Stimulated activated CD4-positive, alpha-beta T cell treated with anti-CD3 and anti-CD28 coated beads, Interleukin-15, amount 100 ng/mL, for 24 hours (primary cell): ENCODE results near the gene VSTM4.

Source experiments
- DNase-seq: peaks from one replicate; pipeline ENCODE4 v3.0.0-alpha.2; 2020

The VSTM4 gene

DNA sequence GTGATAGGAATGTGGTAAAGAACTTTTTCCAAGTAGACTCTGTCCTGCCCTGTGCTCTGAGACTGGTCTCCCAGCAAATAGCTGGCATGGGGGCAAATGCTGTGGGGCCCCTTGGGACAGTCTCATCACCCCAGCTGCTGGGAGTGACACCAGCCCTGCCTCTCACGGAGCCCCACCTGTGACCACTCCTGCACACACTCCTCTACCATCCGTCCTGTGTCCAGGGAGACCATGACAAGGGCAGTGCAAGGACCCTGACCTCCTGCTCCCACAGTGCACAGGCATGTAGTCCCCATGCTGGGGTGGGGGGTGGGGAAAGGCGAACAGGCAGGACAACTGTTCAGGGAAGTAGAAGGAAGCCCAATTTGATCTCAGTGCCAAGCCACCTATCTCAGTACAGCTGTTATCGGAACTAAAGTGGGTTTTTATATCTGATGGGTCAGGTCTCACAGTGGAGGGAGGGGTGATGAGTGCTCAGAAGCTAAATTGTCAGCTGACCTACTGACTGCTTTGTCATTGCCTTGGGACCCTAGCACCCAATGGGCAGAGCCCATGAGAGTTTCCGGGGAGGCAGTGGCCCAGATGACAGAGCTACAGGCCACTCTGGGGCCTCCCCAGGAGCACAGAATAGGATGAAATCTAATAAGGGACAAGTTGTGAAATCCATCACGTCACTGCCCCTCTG, 24.5 kb downstream of the VSTM4 start:
- no peak for DNase-seq

DNA sequence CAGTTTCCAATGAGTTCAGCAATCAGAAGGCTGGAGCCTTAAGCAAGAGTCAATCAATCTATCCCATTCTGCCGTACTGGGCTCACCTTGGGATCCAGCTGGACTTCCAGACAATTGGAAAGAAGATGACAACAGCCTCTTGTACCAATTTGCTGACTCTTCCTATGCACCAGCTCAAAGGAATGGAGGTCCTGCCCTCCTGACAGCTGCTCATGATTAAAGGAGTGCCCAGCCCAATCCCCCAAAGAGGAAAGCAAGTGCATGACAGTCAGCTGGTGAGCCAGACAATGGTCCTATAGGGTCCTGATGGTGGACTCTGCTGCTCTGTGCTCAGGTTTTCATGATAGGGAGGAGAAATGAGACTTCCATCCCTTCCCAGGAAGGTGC, 25.1 kb downstream of the VSTM4 start:
- DNase-seq = no peak

DNA sequence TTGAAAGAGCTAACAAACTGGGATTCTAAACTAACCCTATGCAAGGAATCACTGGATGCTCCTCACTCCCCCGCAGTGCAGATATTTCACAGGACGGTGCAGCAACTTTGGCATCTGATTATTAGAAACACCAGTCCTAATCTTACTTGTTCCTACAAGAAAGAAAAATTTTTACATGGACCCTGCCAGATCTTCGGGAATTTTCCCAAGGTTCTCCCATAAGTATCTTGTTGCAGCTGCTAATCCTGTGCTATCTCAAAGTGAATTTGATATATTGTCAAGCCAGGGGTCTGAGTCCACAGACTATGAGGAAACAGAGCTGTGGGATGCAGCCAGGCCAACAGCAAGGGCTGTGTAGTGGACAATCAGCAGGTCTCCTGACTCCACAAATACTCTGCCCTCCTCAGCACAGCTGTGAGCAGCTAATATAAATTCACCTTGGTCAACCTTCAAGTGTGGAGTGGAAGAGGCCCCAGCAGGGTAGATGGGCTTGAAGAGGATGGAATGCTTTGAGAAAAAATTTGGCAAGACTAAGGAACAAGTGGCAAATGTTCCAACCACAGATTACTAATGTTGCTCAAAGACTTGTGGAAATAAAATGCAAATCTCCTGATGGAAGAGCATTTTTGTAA, 25.6 kb downstream of the VSTM4 start:
- no peak for DNase-seq

DNA sequence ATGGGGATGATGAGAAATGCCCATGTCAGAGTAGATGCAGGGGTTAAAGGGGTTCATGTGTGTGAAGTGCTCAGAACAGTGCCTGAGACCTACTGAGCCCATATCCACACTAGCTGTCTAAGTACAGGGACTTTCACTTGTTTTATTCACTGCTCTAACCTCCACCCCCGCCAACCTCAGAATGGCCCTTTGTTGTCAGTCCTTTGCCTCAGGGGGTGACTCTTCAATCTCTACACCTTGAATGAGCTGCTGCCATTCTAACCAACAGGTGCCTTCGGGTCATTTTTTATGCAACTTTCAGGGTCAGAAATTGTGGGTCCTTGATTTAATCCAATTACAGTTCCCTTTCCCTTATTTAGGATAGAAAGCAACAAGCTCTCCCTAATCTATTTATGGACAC, 26.2 kb downstream of the VSTM4 start:
- DNase-seq = no peak

DNA sequence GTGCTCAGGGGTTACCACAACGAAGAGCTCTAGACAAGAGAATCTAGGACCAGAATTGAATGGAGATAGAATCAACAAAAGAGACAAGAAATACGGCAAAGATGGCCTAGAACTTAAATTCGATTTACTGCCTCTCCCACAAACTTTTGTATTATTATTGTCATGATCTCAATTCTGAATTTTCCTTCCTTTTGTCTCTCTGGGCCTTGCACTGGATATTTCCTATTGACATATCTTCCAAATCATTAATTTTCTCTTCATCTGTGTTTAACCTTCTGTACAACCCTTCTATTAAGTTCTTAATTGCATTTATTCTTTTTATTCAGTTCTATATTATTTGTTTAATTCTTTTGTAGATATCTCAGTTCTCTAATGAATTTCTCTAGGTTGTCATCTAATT, 28.4 kb downstream of the VSTM4 start:
- no peak for DNase-seq

DNA sequence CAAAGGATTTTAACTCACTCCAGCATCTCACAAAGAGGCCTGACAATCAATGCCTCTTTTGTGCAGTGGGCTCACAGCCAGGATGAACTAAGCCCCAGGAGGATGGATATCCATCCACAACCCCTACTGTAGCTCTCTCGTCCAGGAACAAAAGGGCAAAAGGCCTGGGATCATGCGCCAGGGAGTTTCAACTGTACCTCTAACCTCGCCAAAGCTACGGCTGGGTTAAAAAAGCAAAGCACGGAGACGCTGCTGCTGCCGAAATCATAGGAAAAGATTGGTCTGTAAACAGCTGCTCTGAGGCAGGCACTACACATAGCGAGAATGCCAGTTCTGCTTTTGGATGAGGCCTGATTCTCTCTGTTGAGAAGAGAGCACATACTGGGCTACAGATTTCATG, 32.1 kb downstream of the VSTM4 start:
- DNase-seq = no peak

DNA sequence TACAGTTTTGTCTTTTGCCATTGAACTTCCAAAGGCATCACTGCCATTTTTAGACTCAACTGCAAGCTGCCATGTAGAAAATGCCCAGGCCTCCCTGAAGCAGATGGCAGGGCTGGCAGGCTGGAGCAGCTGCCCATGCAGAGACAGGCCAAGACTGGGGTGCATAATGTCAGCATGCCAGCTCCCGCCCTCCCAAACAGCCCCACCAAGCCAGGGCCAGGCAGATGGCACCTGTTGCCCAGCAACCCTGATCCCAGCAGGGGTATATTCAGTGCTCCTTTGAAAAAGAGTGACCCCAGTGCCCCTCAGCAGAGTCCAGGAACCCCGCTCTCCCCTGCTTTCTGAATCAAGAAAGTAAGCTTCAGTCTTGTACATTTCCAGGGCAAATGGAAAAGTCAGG, 32.6 kb downstream of the VSTM4 start:
- no peak for DNase-seq

DNA sequence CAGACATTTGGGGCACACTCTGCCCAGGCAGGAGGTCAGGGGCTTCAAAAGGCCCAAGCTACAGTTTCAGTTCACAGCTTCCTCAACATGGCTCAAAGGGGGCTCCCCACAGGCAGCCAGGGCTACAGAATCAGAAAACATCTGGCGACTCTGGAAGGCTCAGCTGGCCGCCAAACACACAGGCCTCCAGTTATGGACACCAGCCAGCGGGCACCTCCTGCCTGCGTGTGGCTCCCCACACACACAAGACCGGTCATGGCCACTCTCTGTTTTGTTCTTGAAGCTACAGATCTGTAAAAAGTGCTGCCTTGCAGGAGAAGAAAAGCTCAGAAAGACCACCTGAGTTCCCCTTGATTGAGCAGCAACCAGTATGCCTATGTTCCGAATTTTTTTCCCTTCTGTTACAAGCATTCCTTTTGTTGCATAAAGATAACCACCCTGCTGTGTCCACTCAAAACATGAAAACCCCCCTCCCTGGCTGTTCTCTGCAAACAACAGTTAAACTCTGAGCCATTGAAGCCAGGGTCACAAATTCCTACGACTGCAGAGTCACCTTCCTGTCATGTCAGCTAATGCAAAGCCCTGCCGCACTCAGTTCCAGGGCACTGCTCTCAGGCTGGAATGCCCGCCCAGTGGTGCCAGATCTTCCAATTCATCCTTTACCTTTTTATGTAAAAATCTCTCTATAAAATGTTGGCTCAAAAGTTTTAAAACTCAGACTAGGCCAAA, 33.6 kb downstream of the VSTM4 start:
- DNase-seq = no peak

DNA sequence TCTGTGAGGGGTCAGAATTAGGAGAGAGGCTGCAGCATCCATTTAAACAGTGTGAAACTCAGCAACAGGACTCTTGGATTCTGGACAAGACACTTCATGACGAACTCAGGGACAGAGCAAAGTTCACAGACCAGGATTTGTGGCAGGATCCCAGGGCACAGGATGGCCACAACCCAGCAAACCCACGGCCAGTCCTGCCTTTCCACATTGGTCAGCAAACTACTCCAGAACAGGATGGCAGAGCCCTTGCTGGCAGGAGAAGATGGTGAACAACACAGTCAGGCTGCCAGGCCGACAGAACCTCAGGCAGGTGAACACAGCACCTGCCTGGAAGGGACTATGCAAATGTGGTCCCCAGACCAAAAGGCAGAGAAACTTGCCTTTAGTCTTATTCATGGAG, 34.4 kb downstream of the VSTM4 start:
- no peak for DNase-seq

DNA sequence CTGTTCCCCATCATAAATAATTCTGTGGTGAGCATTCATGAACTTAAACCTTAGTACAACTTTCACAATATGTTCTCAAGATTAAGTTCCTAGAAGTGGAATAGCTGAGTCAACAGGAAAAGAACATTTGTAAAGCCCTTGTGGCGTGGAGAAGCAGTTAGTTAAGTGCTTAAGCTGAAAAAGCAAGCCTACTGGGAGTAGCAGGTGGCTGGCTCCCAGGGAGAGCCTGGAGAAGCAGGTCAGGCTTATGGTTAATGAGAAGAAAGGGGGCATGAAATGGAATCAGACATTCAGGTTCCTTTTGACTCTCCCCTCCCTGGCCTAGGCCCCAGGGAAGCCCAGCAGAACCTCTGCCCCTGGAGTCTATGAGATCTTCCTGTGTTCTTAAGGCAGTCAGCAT, 35.3 kb downstream of the VSTM4 start:
- no peak for DNase-seq

DNA sequence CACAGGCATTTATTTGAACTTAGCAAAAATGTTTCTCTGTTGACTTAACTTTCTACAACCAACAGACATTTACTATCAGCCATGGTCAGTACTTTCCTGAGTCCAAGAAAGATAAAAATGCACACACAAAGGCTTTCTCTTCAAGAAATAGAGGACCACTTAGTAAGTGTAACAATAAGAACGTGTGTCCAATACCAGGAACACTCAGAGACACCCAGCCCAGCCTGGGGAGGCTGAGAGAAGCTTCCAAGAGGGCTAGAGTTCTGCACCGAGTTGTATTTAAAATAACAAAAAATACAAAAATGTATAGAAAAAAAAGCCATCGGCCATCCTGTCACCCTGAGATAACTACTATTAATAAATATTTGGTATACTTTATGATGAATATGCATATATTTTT, 35.8 kb downstream of the VSTM4 start:
- no peak for DNase-seq

DNA sequence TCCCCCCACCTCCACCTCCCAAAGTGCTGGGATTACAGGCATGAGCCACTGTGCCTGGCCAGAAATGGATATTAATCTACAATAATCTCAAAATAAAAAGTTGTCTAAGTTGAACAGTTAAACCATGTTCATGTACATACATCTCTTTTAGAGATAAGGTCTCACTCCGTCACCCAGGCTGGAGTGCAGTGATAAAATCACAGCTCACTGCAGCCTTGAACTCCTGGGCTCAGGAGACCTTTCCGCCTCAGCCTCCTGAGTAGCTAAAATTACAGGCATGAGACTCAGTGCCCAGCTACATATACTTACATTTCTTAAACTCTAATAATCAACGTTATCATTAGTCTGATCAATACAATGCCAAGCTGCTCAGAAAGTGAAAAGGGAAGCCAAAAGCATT, 36.2 kb downstream of the VSTM4 start:
- no peak for DNase-seq

DNA sequence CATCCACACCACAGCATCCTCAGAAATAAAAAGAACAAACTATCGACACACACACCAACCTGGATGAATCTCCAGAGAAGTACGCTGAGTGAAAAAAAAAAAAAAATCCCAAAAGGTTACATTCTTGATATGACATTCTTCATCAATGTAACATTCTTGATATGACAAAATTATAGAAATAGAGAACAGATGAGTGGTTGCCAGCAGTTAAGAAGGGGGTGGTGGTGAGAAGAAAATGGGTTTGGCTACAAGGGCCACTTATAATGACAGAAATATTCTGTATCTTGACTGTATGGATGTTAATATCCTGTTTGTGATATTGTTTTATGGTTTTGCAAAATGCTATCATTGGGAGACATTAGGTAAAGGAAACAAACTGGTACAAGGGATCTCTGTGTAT, 36.9 kb downstream of the VSTM4 start:
- DNase-seq = no peak

DNA sequence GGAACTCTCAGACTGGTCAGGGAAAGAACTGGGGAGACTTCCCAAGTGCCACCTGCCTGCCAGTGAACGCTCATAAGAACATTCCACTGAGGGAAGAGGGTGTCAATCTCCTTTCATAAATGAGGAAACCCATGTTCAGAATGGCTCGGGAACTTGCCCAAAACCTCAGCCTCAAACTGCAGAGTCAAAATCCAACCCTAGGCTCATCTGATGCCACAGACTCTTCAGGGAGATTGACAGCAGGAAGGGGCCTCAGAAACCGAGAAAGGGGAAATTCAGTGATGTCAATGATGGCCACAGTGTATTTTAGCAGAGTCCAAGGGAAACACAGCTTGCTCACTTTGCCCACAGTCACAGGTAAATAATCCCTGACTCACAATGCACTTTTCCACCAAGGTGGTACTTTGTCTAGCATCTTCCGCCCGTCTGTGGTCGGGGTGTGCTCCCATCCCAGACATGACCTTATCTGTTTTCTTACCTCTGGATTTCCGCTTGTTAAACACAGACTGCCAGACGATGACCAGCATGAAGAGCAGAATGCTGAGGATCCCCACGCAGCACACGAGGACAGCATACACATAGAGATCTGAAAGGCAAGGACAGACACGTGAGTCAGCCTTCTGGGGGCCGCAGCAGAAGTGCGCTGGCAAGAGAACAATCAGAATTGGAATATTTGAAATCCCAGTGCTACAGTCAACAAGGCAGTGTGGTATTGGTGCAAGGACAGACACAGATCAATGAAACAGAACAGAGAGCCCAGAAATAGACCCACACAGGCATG, 38.4 kb downstream of the VSTM4 start:
- peak; percentile 22 for DNase-seq

DNA sequence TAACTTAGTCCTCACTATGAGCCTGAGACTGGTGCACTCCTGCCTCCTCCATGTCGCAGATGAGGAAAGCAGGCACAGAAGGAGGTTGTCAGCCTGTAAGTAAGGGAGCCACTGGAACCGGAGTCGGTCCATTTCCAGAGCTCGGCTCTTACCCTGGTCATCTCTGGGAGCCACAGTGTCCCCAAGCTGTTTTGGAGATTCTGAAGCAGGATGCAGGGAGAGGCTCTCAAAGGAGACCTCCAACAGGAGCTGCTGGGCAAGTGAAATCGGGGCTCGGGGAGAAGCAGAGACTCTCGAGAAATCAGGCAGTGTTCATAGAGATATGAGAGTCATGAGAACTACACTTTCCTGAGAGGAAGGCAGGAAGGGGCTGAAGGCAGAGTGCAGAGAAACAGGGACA, 39.0 kb downstream of the VSTM4 start:
- DNase-seq = no peak

DNA sequence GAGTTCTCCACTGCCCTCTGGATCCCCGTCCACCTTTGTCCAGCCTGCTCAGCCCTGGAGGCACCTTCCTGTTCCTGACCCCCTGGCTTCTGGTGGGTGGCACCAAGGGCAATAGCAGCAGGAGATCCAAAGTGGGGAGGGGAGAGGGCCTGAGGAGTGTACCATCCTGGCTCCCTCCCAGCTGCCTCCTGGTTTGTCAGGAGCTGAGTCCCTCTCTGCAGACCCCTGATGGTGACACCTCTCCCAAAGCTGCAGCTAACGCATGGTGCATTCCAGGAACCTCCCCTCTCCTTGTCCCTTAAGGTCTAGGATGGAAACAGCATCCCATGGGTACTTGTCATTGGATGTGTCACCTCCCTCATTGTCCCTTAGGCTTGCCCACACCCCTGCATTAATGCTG, 39.6 kb downstream of the VSTM4 start:
- no peak for DNase-seq

DNA sequence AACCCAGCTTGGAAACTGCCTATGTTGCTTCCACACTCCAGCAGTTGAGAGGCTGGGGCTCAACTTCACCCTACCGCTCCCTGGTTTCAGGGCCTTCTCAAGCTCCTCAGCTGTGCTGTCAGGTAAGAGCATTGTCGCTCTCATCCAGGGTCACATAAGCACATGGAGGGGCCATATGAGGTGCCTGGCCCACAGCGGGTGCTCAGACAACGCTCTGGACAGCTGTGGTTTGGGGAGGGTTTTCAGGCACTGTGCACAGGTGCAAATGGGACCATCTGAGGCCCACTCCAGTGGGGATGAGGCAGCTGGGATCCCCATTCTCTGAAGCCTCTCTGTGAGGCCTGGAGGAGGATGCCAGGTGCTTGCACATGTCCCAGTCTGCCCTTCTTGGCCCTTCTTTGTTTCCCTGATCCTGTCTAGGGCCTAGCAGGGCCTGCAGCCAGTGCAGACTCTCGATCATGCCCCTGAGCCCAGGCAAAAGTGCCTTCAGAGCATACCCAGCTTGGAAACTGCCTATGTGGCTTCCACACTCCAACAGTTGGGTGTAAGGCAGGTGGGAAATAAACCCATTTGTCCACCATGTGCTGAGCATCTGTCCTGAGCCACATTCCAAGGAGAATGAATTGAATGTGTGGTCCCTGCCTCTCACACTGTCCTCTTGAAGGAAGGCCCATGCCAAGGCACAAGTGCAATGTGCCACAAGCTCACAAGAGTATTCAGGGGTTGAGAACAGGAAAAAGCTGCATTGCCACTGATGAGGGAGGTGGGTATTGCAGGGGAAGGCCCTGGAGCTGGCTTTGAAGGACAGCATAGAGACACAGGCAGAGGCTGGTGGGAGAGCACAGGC, 40.3 kb downstream of the VSTM4 start:
- no peak for DNase-seq

DNA sequence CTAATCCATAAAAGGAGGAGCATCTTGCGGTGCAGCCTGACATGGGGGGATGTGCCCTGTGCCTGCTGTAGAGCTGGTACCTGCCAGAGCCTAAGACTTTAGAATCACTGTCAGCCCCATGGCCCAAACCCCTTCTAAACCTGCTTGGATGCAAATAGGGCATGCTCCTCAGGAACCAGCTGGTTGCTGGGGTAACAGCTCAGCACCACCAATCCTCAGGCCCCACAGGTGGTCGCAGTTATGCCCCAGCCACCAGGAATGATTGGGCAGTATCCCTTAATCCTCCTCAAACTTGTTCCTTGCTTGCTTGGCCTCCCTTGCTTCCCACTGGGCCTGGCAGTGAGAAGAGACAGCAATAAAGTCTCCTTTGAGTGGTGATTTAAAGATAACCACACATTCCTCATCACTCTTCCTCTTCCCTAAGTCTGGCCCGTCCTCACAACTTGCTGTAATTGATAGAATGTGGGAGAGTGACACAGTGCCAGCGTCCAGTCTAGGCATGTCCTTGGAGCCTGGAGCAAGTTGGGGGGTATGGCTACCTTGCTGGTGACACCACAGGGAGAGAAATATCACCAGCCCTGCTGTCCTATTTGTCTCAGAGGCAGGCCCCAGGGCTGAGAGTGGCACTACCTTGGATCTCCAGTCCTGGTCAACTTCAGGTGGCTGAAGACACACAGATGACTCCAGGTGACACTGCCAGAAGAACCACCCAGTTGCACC, 43.0 kb downstream of the VSTM4 start:
- DNase-seq = no peak

DNA sequence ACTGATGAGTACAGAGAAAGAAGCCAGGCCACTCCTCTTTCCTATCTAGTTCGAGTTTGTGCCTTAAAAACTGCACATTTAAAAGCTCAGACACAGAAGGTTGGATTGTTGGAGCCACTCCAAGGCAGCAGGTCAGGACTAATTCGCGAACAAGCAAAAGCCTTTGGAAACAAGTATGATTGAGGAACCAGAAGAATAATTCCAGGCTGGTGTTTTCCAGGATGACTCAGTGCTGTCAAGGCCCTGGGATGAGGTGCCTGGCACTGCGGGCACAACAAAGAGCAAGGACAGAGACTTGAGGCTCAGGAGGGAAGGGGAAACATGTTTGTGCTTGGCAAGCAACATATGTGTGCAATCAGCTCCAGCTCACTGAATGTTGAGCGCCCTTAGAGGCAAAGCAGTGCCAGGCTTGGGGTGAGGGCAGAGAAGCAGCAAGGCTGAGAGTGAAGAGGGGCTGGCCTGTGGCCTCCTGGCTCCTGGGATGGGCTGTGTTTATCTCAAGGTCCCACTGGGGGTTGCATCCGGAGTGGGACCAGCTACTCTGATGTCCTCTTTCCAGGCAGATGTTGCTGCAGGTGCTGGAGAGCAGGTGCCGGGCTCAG, 44.1 kb downstream of the VSTM4 start:
- no peak for DNase-seq

DNA sequence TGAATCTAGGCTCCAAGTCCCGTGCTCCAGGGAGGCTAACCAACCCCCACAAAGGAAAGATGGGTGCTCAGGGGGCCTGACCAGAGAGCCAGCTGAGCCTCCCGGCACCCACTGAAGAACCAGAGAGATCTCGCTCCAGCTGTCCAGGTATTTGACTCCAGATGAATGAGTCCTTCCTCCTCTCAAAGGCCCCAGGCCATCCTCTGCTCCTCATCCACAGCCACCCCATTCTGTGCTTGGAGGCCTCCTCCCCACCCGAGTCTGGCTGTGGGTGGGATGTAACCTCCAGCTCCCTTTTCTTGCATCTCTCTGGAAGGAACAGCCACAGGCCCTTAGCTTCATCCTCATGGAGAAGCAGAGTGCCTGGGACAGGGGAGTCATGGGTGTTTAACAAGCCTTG, 44.6 kb downstream of the VSTM4 start:
- DNase-seq = no peak

DNA sequence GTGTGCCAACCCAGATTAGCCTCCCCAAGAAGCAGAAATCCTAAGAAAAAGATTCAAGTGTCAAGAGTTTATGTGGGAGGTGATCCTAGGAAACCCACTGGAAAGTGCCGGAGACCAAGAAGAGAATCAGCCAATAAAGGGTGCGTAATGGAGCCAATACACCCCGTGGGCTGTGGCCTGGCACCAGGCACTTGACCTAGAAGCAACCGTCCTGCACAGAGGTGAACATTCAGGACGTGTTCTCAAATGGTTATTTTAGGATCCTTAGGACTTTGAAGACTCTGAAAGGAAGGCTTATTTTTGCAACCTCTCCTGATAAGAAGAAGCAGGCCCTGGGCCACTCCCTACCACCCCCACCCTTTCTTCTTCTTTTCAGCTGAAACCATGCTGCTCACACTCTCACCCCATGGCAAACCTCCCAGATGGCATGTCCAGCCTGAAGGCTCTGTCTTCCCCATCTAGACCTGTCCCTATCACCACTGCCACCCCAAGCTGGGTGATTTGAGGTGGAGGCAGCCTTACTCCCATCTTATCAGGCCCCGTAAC, 46.6 kb downstream of the VSTM4 start:
- no peak for DNase-seq
